Measurements from ENCODE around the gene POLDIP3.
"Not testable (repeated sequence)": the region's sequence is repeated elsewhere in the genome, so short reads cannot be mapped to it uniquely, and the experiment has no call there.

Gene POLDIP3

DNA sequence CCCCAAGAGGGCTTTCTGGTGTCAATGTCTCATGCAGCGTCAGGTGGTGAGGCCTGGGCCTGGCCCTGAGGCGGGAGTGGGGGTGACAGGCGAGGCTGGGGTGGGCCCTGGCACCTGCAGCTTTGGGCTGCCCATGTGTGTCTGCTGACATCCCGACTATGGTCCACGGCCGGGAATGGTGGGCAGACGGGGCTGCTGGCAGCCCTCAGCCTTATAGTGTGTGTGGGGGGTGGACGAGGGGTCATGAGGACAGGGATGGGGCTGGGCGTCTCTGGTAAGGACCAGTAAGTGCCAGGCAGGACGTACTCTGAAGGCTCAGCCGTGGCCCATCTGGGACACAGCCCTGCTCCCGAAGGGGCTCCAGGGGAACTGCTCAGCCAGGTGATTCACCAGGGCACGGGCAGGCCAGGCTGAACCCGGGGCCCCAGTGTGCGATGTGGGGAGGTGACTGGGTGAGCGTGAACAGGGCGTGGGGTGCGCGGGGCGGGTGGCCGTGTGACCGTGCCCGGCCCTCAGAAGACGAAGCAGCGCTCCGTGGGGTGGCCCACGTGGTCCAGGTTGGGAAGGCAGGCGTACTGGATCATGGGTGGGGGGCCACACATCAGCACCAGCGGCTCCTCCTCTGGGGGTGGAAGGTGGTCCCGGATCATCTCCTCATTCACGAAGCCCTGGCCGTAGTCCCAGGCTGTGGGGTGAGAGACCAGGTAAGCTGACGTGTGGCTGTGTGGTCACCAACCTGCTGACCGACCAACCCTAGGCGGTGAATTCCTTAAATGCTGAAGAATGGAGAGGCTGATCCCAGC, 4.8 kb upstream of the POLDIP3 start:
- DNase-seq (ENCODE audit: low read depth in 3 of 3): no peak

DNA sequence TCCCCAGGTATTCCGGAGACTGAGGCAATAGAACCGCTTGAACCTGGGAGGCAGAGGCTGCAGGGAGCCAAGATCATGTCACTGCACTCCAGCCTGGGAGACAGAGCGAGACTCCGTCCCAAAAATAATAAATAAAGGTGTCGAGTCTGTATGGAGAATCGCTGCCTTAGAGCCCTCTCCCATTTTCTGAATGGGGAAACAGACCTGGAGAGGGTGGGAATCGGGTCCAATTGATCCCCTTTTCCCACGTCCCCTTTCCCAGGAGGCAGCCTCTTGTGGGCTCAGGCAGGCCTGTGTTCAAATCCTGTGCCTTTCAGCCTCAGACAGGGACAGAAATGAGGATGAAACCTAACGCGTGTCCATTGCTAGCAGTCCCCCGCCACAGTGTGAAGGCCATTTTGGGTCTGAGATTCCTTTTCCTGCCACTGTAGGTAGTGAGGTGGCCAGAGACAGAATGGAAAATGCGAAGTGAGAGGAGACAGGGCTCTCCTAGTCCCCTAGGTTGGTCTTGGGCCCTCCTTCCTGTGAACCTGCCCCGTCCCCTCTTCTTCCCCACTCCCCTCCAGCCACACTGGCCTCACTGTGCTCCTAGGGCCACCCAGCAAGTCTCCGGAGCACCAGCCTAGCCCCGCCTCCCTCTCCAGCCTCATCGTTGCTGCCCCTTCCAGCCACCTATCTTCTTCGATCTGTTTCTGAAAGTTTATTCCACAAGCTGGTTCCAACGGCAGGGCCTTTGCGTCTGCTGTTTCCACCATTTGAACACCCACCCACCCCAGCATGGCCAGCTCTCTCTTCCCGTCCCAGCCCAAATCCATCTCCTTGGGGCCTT, 2.7 kb upstream of the POLDIP3 start:
- no peak for DNase-seq (ENCODE audit: low read depth in 3 of 3)

DNA sequence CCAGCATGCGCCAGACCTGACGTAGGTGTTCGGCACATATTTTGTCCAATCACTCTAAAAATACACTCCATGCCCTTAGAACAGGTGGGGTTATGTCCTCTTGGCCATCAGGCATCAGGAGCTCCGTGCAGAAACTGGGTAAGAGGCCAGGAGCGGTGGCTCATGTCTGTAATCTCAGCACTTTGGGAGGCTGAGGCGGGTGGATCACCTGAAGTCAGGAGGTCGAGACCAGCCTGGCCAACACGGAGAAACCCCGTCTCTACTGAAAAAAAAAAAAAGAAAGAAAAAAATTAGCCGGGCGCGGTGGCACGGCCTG, 1.1 kb upstream of the POLDIP3 start:
- not testable (repeated sequence) for DNase-seq (ENCODE audit: low read depth in 3 of 3)

DNA sequence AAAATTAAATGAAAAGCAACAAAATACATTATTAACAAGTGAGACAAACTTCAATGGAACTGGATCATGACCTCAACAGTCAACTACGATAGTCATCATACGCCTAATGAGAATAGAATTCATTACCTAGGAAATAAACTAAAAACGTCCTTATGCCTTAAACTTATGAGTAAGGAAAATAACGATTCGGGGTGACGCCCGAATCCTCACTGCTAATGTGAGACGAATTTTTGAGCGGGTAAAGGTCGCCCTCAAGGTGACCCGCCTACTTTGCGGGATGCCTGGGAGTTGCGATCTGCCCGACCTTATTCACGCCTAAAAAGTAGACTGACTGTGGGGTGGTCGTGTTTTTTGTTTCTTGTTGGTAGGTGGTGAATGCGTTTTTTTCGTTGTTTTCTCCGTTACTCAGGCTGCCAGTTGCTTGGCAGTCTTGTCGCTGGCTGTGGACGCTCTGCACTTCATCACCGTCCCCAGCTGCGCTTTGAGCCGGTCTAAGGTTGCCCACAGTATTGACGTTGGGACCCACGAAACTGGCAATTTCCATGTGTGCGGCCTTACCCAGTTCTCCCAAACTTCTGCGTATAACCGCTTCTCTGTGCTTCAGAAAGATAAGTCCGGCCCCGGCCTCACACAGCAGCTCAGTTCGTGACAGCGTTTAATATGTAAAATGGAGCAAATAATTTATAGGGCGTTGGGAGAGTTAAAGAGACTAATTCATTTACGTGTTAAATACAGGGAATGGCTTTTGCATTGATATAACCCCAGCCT, 593 bp upstream of the POLDIP3 start:
- peak; percentile 82 to 91 (median 84) for DNase-seq (ENCODE audit: low read depth in 3 of 3)

DNA sequence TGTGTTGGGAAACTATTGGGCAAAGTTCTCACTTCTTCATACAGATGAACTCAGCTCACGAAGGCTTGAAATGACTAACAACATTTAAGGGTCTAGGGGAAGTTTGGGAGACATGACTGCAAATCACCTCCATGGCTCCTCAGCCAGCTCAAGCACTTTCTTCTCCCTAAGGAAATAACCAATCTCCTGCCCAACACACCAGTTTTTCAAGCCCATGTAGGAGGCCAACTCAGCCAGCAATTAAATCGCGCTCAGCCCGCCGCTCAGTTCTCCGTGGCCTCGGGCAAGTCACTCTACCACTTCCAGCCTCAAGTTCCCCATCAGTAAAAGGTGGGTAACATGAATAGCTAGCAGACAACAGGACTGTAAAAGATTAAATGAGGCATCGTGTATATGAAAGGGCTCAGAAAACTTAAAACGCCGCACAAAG, 796 bp downstream of the POLDIP3 start:
- DNase-seq (ENCODE audit: low read depth in 3 of 3): peak in 1 of 3 donors; percentile 25

DNA sequence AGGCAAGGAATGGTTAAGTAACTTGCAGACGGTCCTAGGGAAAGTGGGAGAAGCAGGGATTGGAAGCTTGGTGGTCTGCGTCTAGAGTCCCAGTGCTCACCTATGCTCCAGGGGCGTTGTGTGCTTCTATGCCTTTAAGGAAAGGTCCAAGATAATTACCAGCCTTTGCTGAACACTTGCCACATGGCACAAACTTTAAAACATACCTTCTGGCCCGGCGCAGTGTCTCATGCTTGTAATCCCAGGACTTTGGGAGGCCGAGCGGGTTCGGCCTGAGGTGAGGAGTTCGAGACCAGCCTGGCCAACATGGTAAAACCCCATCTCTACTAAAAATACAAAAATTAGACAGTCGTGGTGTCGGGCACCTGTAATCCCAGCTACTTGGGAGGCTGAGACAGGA, 2.3 kb downstream of the POLDIP3 start:
- DNase-seq (ENCODE audit: low read depth in 3 of 3): no peak

DNA sequence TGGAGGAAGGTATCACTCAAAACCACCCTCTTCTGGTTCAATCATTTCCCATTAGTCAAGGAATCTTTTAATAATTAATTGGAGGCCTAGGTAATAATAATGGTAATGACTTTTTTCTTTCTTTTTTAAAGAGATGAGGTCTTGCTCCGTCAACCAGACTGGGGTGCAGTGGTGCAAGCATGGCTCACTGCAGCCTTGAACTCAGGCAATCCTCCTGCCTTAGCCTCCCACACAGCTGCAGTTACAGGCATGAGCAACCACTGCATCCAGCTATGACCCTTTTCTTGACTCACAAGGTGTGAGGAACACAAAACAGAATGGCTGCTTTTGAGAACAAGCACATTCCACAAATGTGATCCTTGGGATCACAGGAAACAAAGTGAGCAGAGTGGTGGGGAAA, 3.6 kb downstream of the POLDIP3 start:
- DNase-seq (ENCODE audit: low read depth in 3 of 3): peak in 1 of 3 donors; percentile 16

DNA sequence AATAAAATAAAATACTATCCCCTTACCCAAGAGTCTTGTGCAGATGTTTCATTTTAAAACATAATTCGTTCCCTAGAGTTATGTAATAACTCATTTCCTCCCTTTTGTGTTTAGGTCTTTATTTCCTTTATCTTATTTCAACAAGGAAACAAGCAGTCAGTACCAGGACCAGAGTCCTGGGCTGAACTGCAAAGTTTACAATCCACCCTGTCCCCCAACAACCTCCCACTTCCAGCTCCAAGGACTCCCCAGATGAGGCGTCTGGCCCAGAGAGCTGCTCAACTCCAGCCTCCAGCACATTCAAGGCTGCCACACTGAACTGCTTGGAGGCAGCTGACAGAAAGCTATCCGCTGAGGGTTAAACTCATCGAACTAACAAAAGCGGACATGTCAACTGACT, 4.5 kb downstream of the POLDIP3 start:
- no peak for DNase-seq (ENCODE audit: low read depth in 3 of 3)

DNA sequence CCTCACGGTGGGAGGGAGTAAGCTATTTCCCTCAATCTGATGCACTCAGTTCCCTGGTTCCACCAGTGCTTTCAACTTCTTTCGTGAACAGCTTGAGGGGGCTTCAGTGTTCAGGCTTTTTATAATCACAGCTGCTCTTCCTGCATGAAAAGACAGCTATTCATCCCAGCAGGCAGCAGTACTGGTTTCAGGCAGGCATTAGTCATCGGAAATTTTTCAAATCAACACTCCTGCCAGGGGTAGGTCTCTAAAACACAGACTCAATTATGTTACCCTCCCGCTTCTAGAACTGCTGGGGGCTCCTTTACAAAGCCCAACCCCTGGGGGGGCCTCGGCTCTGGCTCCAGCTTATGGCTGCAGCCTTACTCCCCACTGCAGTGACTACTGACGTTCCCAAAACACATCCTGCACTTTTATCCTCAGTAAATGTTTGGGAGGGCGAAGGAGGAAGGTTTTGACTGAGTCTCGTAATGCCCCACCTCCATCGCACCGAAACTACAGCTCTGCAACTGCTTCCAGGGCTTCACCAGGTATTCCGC, 5.8 kb downstream of the POLDIP3 start:
- DNase-seq (ENCODE audit: low read depth in 3 of 3): no peak

DNA sequence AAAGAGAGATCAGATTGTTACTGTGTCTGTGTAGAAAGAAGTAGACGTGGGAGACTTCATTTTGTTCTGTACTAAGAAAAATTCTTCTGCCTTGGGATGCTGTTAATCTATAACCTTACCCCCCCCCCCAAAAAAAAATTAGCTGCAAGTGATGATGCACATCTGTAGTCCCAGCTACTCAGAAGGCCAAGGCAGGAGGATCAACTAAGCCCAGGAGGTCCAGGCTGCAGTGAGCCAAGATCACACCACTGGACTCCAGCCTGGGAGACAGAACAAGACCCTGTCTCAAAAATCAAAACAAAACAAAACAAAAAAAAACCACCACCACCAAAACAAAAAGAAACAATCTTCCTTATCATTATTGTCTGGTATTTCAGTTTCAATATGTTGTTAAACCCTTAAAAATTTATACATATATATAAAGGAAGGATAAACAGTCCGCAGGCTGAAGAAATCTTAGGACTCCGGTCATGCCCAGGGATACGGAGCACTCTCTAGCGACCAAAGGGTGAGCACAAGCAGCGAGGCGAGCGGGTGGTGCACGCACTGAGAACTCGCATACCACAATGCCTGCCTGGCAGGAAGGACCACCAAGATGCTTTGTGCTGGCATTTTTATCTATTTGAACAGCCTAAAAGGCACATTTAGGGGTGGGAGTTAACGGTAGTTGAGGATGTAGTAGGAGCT, 6.4 kb downstream of the POLDIP3 start:
- DNase-seq (ENCODE audit: low read depth in 3 of 3): no peak

DNA sequence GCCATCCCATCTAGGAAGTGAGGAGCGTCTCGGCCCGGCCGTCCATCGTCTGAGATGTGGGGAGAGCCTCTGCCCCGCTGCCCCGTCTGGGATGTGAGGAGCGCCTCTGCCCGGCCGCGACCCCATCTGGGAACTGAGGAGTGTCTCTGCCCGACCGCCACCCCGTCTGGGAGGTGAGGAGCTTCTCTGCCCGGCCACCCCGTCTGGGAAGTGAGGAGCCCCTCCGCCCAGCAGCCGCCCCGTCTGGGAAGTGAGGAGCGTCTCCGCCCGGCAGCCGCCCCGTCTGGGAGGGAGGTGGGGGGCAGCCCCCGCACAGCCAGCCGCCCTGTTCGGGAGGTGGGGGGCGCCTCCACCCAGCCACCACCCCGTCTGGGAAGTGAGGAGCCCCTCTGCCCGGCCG, 7.0 kb downstream of the POLDIP3 start:
- DNase-seq (ENCODE audit: low read depth in 3 of 3): not testable (repeated sequence)

DNA sequence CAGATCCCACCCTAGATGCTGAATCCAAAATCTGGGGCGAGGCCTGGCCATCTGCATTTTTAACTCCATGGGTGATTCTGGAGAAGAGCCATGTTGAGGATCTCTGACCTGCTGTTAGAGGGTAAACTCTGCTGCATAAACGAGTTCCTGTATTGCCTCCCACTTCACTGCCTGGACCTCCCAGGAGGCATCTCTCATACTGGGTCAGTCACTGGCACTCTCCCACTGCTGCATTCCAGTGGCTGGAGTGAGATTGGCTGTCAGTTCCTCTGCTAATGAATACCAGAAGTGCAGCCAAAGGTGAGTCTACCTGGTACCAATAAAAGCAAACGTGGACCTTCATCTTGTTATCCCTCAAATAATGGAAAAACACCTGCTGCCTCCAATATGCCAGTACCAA, 10.3 kb downstream of the POLDIP3 start:
- no peak for DNase-seq (ENCODE audit: low read depth in 3 of 3)

DNA sequence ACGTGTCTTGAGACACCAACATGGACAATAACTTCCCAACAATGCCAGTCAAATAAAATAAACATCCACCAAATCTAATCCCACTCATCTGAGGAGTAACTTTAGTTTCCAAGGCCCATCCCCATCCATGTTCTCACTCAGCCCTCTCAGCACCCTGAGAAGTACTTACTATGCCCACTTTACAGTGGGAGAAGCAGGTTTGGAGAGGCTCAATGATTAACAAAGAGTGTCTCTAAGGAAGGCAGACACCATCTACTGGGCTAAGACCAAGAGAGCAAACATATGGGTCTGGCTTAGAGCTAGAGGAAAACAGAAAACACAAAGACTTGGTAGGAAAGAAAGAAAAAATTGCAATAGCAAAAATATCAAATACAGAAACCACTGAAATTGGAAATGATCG, 11.3 kb downstream of the POLDIP3 start:
- DNase-seq (ENCODE audit: low read depth in 3 of 3): no peak

DNA sequence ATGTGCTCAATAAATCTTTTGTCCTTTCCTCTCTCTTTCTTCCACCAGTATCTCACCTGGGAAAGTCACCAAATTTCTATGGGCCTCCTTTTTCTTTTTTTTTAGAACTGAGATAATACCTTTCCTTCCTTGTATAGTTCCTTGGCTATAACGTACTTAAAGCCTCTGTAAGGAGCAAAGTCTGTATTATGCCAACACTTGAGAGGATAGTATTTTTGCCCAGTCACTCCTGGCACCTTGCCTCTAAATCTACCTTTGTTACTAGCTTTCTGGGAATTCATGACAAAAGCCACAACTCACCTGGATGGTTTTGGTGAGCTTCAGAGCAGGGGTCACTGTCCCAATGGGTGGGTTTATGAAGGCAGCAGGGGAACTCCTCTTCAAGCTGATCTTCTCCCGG, 12.2 kb downstream of the POLDIP3 start:
- no peak for DNase-seq (ENCODE audit: low read depth in 3 of 3)

DNA sequence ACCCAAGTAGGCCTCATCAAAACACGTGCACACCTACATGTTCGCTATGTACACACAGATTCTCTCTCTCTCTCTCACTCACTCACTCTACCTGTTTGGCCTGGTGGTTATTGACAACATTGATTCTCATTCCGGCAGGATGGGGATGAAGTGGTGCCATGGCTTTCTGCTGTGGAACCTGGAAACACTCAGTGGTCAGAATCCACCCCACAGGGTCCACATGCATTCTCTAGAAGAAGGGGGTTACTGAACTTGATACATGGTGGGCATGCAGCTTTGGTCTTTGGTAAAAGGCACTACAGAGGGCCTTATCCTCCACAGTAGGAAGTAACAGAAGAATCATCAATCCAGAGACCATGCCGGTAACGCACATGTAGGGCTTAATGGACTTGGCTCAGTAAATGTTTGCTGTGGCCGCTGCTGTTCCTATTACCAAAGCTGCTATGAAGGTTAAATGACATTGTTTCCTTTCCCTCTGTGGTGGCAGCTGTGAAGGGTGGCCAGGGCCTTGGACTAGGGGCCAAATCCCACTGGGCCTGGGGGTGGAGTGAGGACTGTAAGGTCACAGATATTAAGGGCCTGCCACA, 12.7 kb downstream of the POLDIP3 start:
- no peak for DNase-seq (ENCODE audit: low read depth in 3 of 3)

DNA sequence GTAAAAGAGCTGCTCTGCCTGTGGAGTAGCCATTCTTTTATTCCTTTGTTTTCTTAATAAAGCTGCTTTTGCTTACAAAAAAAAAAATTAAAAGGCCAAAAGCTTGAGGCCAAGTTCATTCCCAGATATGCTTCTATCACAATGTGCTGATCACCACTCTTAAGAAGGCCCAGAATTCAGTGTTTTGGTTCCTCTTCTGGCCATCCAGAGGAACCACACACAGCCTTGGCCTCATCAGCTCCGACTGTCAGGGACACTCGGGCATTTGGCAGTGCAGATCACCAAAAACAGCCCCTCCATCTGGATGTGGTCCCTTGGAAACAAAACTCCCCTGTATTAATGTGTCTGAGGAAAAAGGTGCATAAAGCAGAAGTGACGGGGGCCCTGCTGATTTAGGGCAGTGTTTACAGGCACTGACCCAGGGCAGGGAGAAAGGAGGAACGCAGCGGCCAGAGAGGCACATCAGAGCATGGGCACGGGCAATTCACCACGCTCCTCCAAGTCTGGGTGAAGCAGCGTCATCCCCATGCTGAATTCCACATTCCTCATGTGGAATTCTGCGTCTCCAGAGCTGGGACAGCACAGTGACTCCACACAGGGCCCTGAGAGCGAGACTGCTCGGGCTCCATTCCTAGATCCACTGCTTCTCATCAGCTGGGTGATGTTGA, 17.7 kb downstream of the POLDIP3 start:
- DNase-seq (ENCODE audit: low read depth in 3 of 3): no peak

DNA sequence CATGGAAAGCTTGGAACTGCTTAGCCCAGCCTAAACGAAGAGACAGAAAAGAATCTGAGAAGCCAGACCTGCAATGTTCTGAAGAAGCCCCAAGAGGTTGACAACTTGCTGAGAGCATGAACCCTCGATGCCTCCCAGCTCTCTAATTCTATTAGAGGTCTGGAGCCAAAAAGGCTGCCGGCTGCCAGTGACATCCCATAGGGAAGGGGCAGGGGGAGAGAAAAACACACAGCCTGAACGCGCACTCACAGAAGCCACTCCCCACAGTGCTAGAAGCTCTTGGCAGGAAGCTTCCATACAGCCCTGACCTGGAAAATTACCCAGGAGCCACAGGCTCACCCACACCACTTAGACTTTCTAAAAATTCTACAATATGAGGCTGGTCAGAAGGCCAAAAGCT, 18.3 kb downstream of the POLDIP3 start:
- DNase-seq (ENCODE audit: low read depth in 3 of 3): no peak

DNA sequence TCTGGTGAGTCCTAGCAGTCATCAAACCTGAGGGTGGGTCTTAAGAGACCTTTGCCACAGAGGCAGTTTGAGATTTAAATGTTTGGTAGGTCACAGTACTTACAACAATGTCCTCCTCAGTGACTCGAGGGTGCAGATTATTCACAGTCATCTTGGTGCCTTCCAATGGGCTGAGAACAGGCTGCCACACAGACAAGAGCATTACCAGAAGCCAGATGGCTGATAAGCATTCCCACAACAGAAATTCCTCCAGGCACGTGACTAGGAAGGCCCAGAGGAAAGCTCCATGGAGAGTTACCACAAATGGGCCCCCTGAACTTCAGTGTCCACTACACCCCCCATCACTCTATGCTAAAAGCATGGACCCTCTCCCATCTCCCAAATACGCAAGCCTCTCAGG, 19.2 kb downstream of the POLDIP3 start:
- DNase-seq (ENCODE audit: low read depth in 3 of 3): no peak

DNA sequence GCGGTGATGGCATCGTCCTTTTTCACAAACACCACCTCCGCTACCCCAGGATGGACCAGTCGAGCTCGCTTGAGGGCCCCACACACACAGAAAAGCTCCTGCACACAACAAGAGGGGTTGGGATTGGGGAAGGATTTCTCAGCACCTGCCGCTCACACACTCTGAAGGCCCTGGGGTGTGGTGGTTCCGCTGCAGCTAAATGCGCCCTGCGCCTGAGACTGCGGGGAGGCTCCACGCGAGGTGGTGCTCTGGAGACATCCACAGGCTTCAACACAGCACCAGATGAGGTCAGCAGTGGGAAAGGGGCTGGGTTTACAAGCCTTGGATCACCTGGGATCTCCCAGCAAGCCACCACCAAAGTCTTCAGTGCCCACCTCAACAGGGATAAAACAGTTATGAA, 22.7 kb downstream of the POLDIP3 start:
- no peak for DNase-seq (ENCODE audit: low read depth in 3 of 3)

DNA sequence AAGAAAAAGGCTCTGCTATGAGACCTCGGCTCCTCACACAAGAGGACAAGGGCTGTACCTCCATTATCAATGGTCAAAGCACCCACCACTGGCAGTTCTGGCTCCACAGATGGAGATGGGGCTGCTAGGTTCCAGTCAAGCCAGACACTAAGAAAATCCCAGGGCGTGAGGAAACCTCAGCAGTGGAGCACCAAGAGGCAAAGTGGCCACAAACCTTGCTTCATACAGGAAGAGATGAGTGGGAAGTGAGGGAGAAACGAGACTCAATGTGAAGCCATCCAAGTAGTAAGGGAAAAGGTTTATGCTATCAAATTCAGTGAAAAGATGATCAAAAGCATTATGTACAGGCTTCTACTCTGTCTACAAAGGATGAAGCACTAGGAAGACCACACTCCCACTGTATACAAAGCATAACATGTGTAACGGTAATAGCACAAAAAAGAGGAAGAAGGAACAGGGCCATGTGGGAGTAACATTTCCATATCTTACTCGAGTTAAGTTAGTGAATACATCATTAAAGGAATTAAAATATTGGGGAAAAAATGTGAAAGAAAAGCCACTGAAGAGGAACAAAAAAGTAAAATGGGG, 27.0 kb downstream of the POLDIP3 start:
- no peak for DNase-seq (ENCODE audit: low read depth in 3 of 3)

Data from stimulated activated CD4-positive, alpha-beta T cell treated with anti-CD3 and anti-CD28 coated beads, TNF-alpha, amount 100 ng/mL, for 48 hours (primary cell).